Smooth muscle cell (in vitro differentiated cells): ENCODE results near the gene FRS3. TPM values are rescaled to one million over a fixed set of nuclear protein-coding genes. Genes with fewer than 3 reads are reported as not detected.

Experiments
- DNase-seq: peaks from one replicate; lab custom pipeline; 2025; ENCODE audit not compliant: unreplicated experiment; lab: John Stamatoyannopoulos, UW
- H2AFZ ChIP-seq: fragments of 200-600 bp; sonication (generic); 2 replicates; pipeline ENCODE4 v1.6.0; 2016; ENCODE audit warnings: antibody characterized with exemption, low read depth, mild to moderate bottlenecking
- H3F3A ChIP-seq: fragments of 200-600 bp; sonication (generic); 2 replicates; pipeline ENCODE4 v1.6.0; 2017; ENCODE audit warnings: antibody characterized with exemption, low read depth
- H3K27ac ChIP-seq: fragments of 200-600 bp; sonication (generic); 2 replicates; pipeline ENCODE4 v1.5.1; 2016; ENCODE audit warnings: low read depth, mild to moderate bottlenecking
- H3K27me3 ChIP-seq: fragments of 200-600 bp; sonication (generic); 2 replicates; pipeline ENCODE4 v1.6.1; 2016; ENCODE audit warnings: low read depth, mild to moderate bottlenecking
- H3K36me3 ChIP-seq: fragments of 200-600 bp; sonication (generic); 2 replicates; pipeline ENCODE4 v1.5.1; 2016; ENCODE audit warnings: low read depth
- H3K4me1 ChIP-seq: fragments of 200-600 bp; sonication (generic); 2 replicates; pipeline ENCODE4 v1.5.1; 2016; ENCODE audit warnings: low read depth
- H3K4me2 ChIP-seq: fragments of 200-600 bp; sonication (generic); 2 replicates; pipeline ENCODE4 v1.6.0; 2016; ENCODE audit warnings: mild to moderate bottlenecking
- H3K4me3 ChIP-seq: fragments of 200-600 bp; sonication (generic); 2 replicates; pipeline ENCODE4 v1.5.1; 2016; ENCODE audit warnings: mild to moderate bottlenecking
- H3K79me2 ChIP-seq: fragments of 200-600 bp; sonication (generic); 2 replicates; pipeline ENCODE4 v1.6.0; 2016; ENCODE audit warnings: low read depth, mild to moderate bottlenecking
- H3K9ac ChIP-seq: fragments of 200-600 bp; sonication (generic); 2 replicates; pipeline ENCODE4 v1.6.0; 2016; ENCODE audit warnings: low read depth
- H3K9me3 ChIP-seq: fragments of 200-600 bp; sonication (generic); replicated peaks from 2 replicates; pipeline ENCODE4 v1.5.1; 2016; ENCODE audit warnings: low read depth
- H4K20me1 ChIP-seq: fragments of 200-600 bp; sonication (generic); 2 replicates; pipeline ENCODE4 v1.6.0; 2016; ENCODE audit warnings: low read depth
- WGBS: methylation state at CpG from one replicate; pipeline ENCODE4 v1.1.7; 2016; ENCODE audit warnings: low lambda C conversion rate; 5-methylcytosine and 5-hydroxymethylcytosine counted together
- polyA plus RNA-seq: library from polyadenylated mRNA; unstranded; fragments of >200 nt; fragmentation: Nextera tagmentation; extraction: Ambion mirVana; gene quantifications from 2 replicates; pipeline ENCODE4 v1.2.1, GENCODE V29; 2016
- total RNA-seq: library from RNA; depleted of rRNA; stranded (reverse); fragments of >200 nt; gene quantifications from 2 replicates; pipeline ENCODE4 v1.2.3, GENCODE V29; 2014
- TF ChIP-seq, protein P1 (sequence below): fragments of 200-600 bp; sonication (generic); IDR thresholded peaks from 2 replicates; pipeline ENCODE4 v1.5.1; 2017; ENCODE audit warnings: borderline replicate concordance, mild to moderate bottlenecking, antibody characterized with exemption; ENCODE audit not compliant: insufficient read depth, poor library complexity, severe bottlenecking

The FRS3 gene
- total and polyA plus RNA-seq, 2 experiments from 2014 or later: 3.1 to 6.4 TPM

- Histone ChIP-seq H2AFZ (no peak overlapping the region), H3K79me2 (peaks cover 34% of the 10 kb centered on the region), H3F3A (peaks cover 9% of the 10 kb centered on the region), H3K9ac (no peak overlapping the region), H3K27ac (no peak overlapping the region), H3K27me3 (no peaks in the 10 kb centered on the region), H3K36me3 (no peaks in the 10 kb centered on the region), H3K4me1 (peaks cover 12% of the 10 kb centered on the region), H4K20me1 (peaks cover 21% of the 10 kb centered on the region), H3K4me3 (no peak overlapping the region), H3K9me3 (no peaks in the 10 kb centered on the region), H3K4me2 (no peak overlapping the region)
- 89% methylated on average over 18 of the region's 19 CpGs for WGBS
- DNase-seq: no peak
- TF ChIP-seq, protein P1, sequence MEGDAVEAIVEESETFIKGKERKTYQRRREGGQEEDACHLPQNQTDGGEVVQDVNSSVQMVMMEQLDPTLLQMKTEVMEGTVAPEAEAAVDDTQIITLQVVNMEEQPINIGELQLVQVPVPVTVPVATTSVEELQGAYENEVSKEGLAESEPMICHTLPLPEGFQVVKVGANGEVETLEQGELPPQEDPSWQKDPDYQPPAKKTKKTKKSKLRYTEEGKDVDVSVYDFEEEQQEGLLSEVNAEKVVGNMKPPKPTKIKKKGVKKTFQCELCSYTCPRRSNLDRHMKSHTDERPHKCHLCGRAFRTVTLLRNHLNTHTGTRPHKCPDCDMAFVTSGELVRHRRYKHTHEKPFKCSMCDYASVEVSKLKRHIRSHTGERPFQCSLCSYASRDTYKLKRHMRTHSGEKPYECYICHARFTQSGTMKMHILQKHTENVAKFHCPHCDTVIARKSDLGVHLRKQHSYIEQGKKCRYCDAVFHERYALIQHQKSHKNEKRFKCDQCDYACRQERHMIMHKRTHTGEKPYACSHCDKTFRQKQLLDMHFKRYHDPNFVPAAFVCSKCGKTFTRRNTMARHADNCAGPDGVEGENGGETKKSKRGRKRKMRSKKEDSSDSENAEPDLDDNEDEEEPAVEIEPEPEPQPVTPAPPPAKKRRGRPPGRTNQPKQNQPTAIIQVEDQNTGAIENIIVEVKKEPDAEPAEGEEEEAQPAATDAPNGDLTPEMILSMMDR: no peak
These were observed 51.4 kb downstream of the FRS3 start for GRCh38 chr6:41728073-41728936.

- no peak for DNase-seq
- H3K79me2 ChIP-seq: peaks cover 34% of the 10 kb centered on the region
- H4K20me1 ChIP-seq: peaks cover 21% of the 10 kb centered on the region
- H3K9ac ChIP-seq: no peak overlapping the region
- no peak overlapping the region for H3K4me3 ChIP-seq
- no peaks in the 10 kb centered on the region for H3K36me3 ChIP-seq
- TF ChIP-seq, protein P1: no peak
- no peak overlapping the region for H2AFZ ChIP-seq
- no peak overlapping the region for H3K4me2 ChIP-seq
- no peak overlapping the region for H3K27ac ChIP-seq
- peaks cover 5% of the 10 kb centered on the region for H3F3A ChIP-seq
- 91% methylated on average over 3 of the region's 3 CpGs for WGBS
- peaks cover 6% of the 10 kb centered on the region for H3K4me1 ChIP-seq
- H3K9me3 ChIP-seq: no peaks in the 10 kb centered on the region
- no peaks in the 10 kb centered on the region for H3K27me3 ChIP-seq
These were observed 52.0 kb downstream of the FRS3 start for GRCh38 chr6:41727705-41728072.

DNA sequence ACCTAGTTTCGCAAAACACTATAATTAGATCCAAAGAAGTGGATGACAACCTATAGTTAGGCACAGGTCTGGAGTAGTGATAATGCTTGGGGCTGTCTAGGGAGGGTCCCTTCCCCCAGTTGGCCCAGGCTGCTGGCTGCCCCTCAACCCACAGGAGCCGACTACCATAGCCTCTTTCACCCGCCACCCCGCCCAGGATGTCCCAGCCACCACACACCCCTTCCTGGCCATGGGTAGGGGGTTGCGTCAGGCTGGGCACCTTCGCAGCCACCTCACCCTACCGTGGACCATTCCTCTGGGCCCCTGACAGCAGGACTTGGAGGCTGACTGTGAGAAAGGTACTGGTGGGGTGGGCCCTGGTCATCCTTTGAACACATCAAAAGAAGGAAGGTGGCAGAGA is 52.8 kb downstream of the FRS3 start:
- Histone ChIP-seq H3K9ac (no peak overlapping the region), H3K79me2 (peaks cover 29% of the 10 kb centered on the region), H3K36me3 (no peaks in the 10 kb centered on the region), H2AFZ (no peak overlapping the region), H3K27ac (no peak overlapping the region), H3K4me2 (no peak overlapping the region), H3K4me1 (no peaks in the 10 kb centered on the region), H3F3A (no peaks in the 10 kb centered on the region), H3K4me3 (no peak overlapping the region), H3K27me3 (no peaks in the 10 kb centered on the region), H4K20me1 (peaks cover 21% of the 10 kb centered on the region), H3K9me3 (no peaks in the 10 kb centered on the region)
- TF ChIP-seq, protein P1: no peak
- WGBS: 88% methylated on average over 7 of the region's 7 CpGs
- no peak for DNase-seq
